HUES48 (cell line): Measurements from ENCODE around the gene CDS2.
A peak's percentile ranks its signal among the peaks of the same experiment; 100 is the strongest.

Experiments
- H3K27ac ChIP-seq: one replicate; pipeline ENCODE4 v1.7.0; 2013; ENCODE audit warnings: low read depth, low read length, inconsistent platforms
- H3K27me3 ChIP-seq: 2 replicates; pipeline ENCODE4 v1.6.1; 2013; ENCODE audit warnings: mild to moderate bottlenecking, low read length; ENCODE audit not compliant: control insufficient read depth, insufficient read depth
- H3K36me3 ChIP-seq: 2 replicates; pipeline ENCODE4 v1.6.1; 2013; ENCODE audit warnings: low read length; ENCODE audit not compliant: control insufficient read depth, insufficient read depth
- H3K4me1 ChIP-seq: 2 replicates; pipeline ENCODE4 v1.6.1; 2013; ENCODE audit warnings: mild to moderate bottlenecking, low read length; ENCODE audit not compliant: control insufficient read depth, insufficient read depth
- H3K4me3 ChIP-seq: 2 replicates; pipeline ENCODE4 v1.5.1; 2013; ENCODE audit warnings: mild to moderate bottlenecking, low read depth, low read length
- H3K9ac ChIP-seq: 2 replicates; pipeline ENCODE4 v1.6.1; 2013; ENCODE audit warnings: mild to moderate bottlenecking, low read depth, low read length, moderate library complexity
- H3K9me3 ChIP-seq: 2 replicates; pipeline ENCODE4 v1.6.1; 2013; ENCODE audit warnings: low read length; ENCODE audit not compliant: control insufficient read depth, insufficient read depth

Gene CDS2

GRCh38 chr20:5195655-5196054, 68.8 kb downstream of the CDS2 start:
- Histone ChIP-seq H3K36me3 (peaks cover 37% of the 10 kb centered on the region), H3K27ac (no peak overlapping the region), H3K27me3 (no peaks in the 10 kb centered on the region), H3K4me1 (0 out of 2 replicates have a peak, but pooled peaks cover 5% of the 10 kb centered on the region), H3K4me3 (no peak overlapping the region), H3K9me3 (no peaks in the 10 kb centered on the region), H3K9ac (no peak overlapping the region)

GRCh38 chr20:5196149-5196548, 69.3 kb downstream of the CDS2 start:
- Histone ChIP-seq H3K9ac (no peak overlapping the region), H3K4me1 (0 out of 2 replicates have a peak, but pooled peaks cover 5% of the 10 kb centered on the region), H3K36me3 (peaks cover 32% of the 10 kb centered on the region), H3K27me3 (no peaks in the 10 kb centered on the region), H3K4me3 (no peak overlapping the region), H3K27ac (peak overlapping the region; percentile 34), H3K9me3 (no peaks in the 10 kb centered on the region)

GRCh38 chr20:5197270-5197827, 70.5 kb downstream of the CDS2 start:
- Histone ChIP-seq H3K4me3 (no peak overlapping the region), H3K27me3 (no peaks in the 10 kb centered on the region), H3K9ac (no peak overlapping the region), H3K36me3 (peaks cover 26% of the 10 kb centered on the region), H3K4me1 (no peaks in the 10 kb centered on the region), H3K27ac (no peak overlapping the region), H3K9me3 (no peaks in the 10 kb centered on the region)

- Histone ChIP-seq H3K36me3 (peaks cover 20% of the 10 kb centered on the region), H3K27ac (no peak overlapping the region), H3K9me3 (no peaks in the 10 kb centered on the region), H3K9ac (no peak overlapping the region), H3K27me3 (no peaks in the 10 kb centered on the region), H3K4me3 (no peak overlapping the region), H3K4me1 (no peaks in the 10 kb centered on the region)
Observed at GRCh38 chr20:5197847-5198650, 71.2 kb downstream of the CDS2 start.

- H3K4me1 ChIP-seq = no peaks in the 10 kb centered on the region
- H3K36me3 ChIP-seq = peaks cover 14% of the 10 kb centered on the region
- H3K27me3 ChIP-seq = no peaks in the 10 kb centered on the region
- no peak overlapping the region for H3K9ac ChIP-seq
- no peak overlapping the region for H3K27ac ChIP-seq
- no peak overlapping the region for H3K4me3 ChIP-seq
- H3K9me3 ChIP-seq = no peaks in the 10 kb centered on the region
Observed at GRCh38 chr20:5198651-5198924, 71.8 kb downstream of the CDS2 start.

- no peaks in the 10 kb centered on the region for H3K27me3 ChIP-seq
- H3K9ac ChIP-seq = no peak overlapping the region
- H3K27ac ChIP-seq = no peak overlapping the region
- H3K36me3 ChIP-seq = peaks cover 4% of the 10 kb centered on the region; the same call in 1 of the 2 replicates
- no peak overlapping the region for H3K4me3 ChIP-seq
- peaks cover 7% of the 10 kb centered on the region; the same call in 1 of the 2 replicates for H3K4me1 ChIP-seq
- no peaks in the 10 kb centered on the region for H3K9me3 ChIP-seq
Observed at GRCh38 chr20:5203380-5203779, 76.6 kb downstream of the CDS2 start.

GRCh38 chr20:5205348-5206210, 78.8 kb downstream of the CDS2 start:
- no peaks in the 10 kb centered on the region for H3K36me3 ChIP-seq
- H3K4me1 ChIP-seq = peaks cover 7% of the 10 kb centered on the region; the same call in 1 of the 2 replicates
- H3K27ac ChIP-seq = no peak overlapping the region
- H3K4me3 ChIP-seq = no peak overlapping the region
- no peaks in the 10 kb centered on the region for H3K27me3 ChIP-seq
- no peaks in the 10 kb centered on the region for H3K9me3 ChIP-seq
- H3K9ac ChIP-seq = no peak overlapping the region

GRCh38 chr20:5207138-5207537, 80.3 kb downstream of the CDS2 start:
- no peak overlapping the region for H3K9ac ChIP-seq
- no peaks in the 10 kb centered on the region for H3K27me3 ChIP-seq
- no peak overlapping the region for H3K4me3 ChIP-seq
- peaks cover 7% of the 10 kb centered on the region; the same call in 1 of the 2 replicates for H3K4me1 ChIP-seq
- H3K27ac ChIP-seq = no peak overlapping the region
- no peaks in the 10 kb centered on the region for H3K36me3 ChIP-seq
- H3K9me3 ChIP-seq = no peaks in the 10 kb centered on the region

GRCh38 chr20:5211803-5212714, 85.3 kb downstream of the CDS2 start:
- no peaks in the 10 kb centered on the region for H3K36me3 ChIP-seq
- no peak overlapping the region for H3K27ac ChIP-seq
- no peaks in the 10 kb centered on the region for H3K27me3 ChIP-seq
- no peak overlapping the region for H3K4me3 ChIP-seq
- no peaks in the 10 kb centered on the region for H3K9me3 ChIP-seq
- H3K4me1 ChIP-seq = 0 out of 2 replicates have a peak, but pooled peaks cover 3% of the 10 kb centered on the region
- no peak overlapping the region for H3K9ac ChIP-seq

- Histone ChIP-seq H3K27ac (no peak overlapping the region), H3K36me3 (no peaks in the 10 kb centered on the region), H3K9me3 (no peaks in the 10 kb centered on the region)
Observed at GRCh38 chr20:5212907-5213487, 86.2 kb downstream of the CDS2 start.

More at GRCh38 chr20:5212907-5213487, 86.2 kb downstream of the CDS2 start:
- H3K4me3 ChIP-seq = no peak overlapping the region
- 0 out of 2 replicates have a peak, but pooled peaks cover 3% of the 10 kb centered on the region for H3K4me1 ChIP-seq
- no peak overlapping the region for H3K9ac ChIP-seq
- H3K27me3 ChIP-seq = no peaks in the 10 kb centered on the region
